Measurements from ENCODE around the gene TXNIP. TPM values are rescaled to one million over a fixed set of nuclear protein-coding genes. Genes with fewer than 3 reads are reported as not detected.

TXNIP gene
- total RNA-seq, 1 donor from 2014 or later: 213 TPM

DNA sequence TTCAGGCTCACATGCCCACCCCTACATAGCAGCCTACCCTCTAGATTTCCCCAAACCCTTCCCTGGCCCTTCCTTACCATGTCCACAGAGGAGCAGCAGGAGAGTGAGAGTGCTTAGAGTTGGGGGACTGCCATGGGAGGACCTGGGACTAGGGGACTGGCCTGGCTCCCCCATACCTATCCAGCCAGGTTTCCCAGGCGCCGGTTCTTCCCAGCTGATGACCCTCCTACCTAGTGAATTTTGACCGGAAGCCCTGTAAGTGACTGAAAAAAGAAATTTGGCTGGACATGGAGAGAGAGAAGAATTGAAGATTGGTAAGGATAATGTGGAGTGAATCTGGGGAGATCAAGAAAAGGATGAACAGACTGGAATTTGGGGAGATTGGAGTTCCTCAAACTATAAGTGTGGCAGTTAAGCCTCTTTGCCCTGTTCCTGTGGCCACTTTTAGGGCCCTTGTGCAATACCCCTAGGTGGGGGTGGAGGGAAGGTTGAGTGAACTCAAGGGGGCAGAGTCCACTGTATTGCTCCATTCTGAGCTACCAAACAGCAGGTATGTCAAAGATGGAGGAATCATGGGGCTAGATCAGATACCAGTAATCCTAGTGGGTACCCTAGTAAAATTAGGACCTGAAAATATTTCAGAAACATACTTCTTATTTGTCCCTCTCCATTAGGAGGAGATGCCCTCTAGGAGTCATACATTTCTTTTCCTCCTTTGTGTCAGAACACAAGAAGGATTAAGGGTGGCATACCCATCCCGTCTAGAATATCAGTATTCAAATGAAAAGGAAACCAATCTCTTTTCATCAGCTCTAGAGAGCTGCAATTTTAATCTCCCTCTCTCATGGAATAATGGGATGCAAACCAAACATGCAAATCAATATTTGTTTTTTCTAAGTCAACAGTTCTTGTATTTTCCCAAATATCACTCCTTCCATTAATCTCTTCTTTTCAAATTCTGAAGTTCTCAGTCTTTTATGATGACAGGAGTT lies 24.0 kb upstream of the TXNIP start:
- TF ChIP-seq EZH2phosphoT487 (IDR thresholded peaks at IDR 0.05): no peak
- no peak for TF ChIP-seq EZH2 (IDR thresholded peaks at IDR 0.05)
- TF ChIP-seq CTCF (IDR thresholded peaks at IDR 0.05): no peak
- H3K27me3 ChIP-seq: peaks cover 66% of the 10 kb centered on the region
- H3K4me3 Mint-ChIP-seq: peak overlapping the region; percentile 42
- H3K9me3 ChIP-seq (ENCODE audit: low read depth): no peaks in the 10 kb centered on the region
- H3K4me3 ChIP-seq: no peak overlapping the region
- peak overlapping the region; percentile 93 for H2AFZ ChIP-seq (replicated peaks)
- no peaks in the 10 kb centered on the region for H3K79me2 ChIP-seq (ENCODE audit: low read depth)
- H3K27ac Mint-ChIP-seq: no peak overlapping the region
- H3K9ac ChIP-seq: no peak overlapping the region
- no peaks in the 10 kb centered on the region for H3K36me3 ChIP-seq
- peaks cover 7% of the 10 kb centered on the region for H3K4me1 ChIP-seq
- no peak for DNase-seq (ENCODE audit: low spot score)
- peak overlapping the region; percentile 76 for H3K4me2 ChIP-seq
- H3K9me3 Mint-ChIP-seq: no peaks in the 10 kb centered on the region
- H3K27me3 Mint-ChIP-seq (ENCODE audit: insufficient read depth, low read depth): peaks cover 24% of the 10 kb centered on the region
- no peaks in the 10 kb centered on the region for H3K36me3 Mint-ChIP-seq
- no peaks in the 10 kb centered on the region for H3K4me1 Mint-ChIP-seq
- no peaks in the 10 kb centered on the region for H3F3A ChIP-seq (ENCODE audit: low read depth)
- H4K20me1 ChIP-seq (ENCODE audit: low read depth): no peaks in the 10 kb centered on the region
- no peak overlapping the region for H3K27ac ChIP-seq

DNA sequence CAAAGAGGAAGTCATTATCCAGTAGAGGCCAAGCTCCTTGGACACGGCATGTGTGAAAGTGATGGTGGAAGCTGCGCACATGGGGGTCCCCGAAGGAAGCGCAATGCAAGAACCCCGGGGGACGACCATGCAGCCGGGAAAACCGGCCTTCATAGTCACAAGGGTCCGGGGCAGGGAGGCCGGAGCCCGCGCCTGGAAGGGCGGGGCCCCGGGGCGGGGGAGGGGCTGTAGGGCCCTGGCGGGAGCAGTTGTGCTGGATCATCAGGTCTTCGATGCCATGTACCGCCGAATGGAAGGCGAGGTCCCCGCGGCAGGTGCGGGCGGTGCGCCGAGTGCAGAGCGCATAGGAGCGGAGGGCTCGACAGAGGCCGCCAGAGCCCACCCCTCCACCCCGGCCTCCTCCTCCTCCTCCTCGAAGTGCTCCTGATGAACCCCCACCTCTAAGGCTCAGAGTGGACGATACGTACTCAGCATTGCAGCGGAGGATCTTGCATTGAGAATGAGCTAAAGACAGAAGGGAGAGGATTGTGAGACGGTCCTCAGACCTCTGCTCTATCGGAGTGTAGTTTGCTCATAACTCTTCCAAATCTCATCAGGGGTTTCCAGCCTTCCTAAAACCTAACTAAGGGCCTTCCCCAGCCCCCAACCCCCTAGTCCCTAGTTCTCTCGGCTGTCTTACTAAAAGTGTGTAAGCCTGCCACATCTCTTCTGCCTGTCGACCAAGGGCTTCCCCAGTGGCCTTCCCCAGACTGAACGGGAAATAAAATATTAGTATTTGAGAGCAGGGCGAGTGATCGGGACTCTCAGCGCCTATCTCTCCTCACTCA lies 23.1 kb upstream of the TXNIP start:
- Histone ChIP-seq H3K4me2 (peak overlapping the region; percentile 76), H4K20me1 (ENCODE audit: low read depth) (no peaks in the 10 kb centered on the region), H2AFZ (replicated peaks) (peak overlapping the region; percentile 93), H3K79me2 (ENCODE audit: low read depth) (no peaks in the 10 kb centered on the region), H3K27me3 (peaks cover 66% of the 10 kb centered on the region), H3K4me3 (peak overlapping the region; percentile 40), H3F3A (ENCODE audit: low read depth) (no peaks in the 10 kb centered on the region), H3K9ac (no peak overlapping the region), H3K4me1 (peaks cover 7% of the 10 kb centered on the region), H3K9me3 (ENCODE audit: low read depth) (no peaks in the 10 kb centered on the region), H3K27ac (no peak overlapping the region), H3K36me3 (no peaks in the 10 kb centered on the region)
- no peaks in the 10 kb centered on the region for H3K36me3 Mint-ChIP-seq
- TF ChIP-seq EZH2phosphoT487 (IDR thresholded peaks at IDR 0.05) (no peak), CTCF (IDR thresholded peaks at IDR 0.05) (no peak), EZH2 (IDR thresholded peaks at IDR 0.05) (no peak)
- no peaks in the 10 kb centered on the region for H3K9me3 Mint-ChIP-seq
- H3K27me3 Mint-ChIP-seq (ENCODE audit: insufficient read depth, low read depth): peaks cover 24% of the 10 kb centered on the region
- no peak overlapping the region for H3K27ac Mint-ChIP-seq
- peak; percentile 57 for DNase-seq (ENCODE audit: low spot score)
- peak overlapping the region; percentile 42 for H3K4me3 Mint-ChIP-seq
- H3K4me1 Mint-ChIP-seq: no peaks in the 10 kb centered on the region

GRCh38 chr1:146016891-146017290 lies 20.5 kb upstream of the TXNIP start:
- Mint-ChIP-seq H3K27ac (no peak overlapping the region), H3K27me3 (ENCODE audit: insufficient read depth, low read depth) (peaks cover 24% of the 10 kb centered on the region), H3K9me3 (no peaks in the 10 kb centered on the region), H3K4me3 (no peak overlapping the region), H3K36me3 (no peaks in the 10 kb centered on the region), H3K4me1 (peaks cover 4% of the 10 kb centered on the region)
- H2AFZ ChIP-seq (replicated peaks): no peak overlapping the region
- no peaks in the 10 kb centered on the region for H3K79me2 ChIP-seq (ENCODE audit: low read depth)
- no peaks in the 10 kb centered on the region for H3K36me3 ChIP-seq
- no peaks in the 10 kb centered on the region for H3K9me3 ChIP-seq (ENCODE audit: low read depth)
- H3K4me3 ChIP-seq: no peak overlapping the region
- no peak overlapping the region for H3K4me2 ChIP-seq
- no peak overlapping the region for H3K27ac ChIP-seq
- no peaks in the 10 kb centered on the region for H4K20me1 ChIP-seq (ENCODE audit: low read depth)
- H3K4me1 ChIP-seq: peaks cover 7% of the 10 kb centered on the region
- no peak for DNase-seq (ENCODE audit: low spot score)
- no peaks in the 10 kb centered on the region for H3F3A ChIP-seq (ENCODE audit: low read depth)
- TF ChIP-seq EZH2 (IDR thresholded peaks at IDR 0.05): no peak
- TF ChIP-seq CTCF (IDR thresholded peaks at IDR 0.05): no peak
- no peak for TF ChIP-seq EZH2phosphoT487 (IDR thresholded peaks at IDR 0.05)
- H3K9ac ChIP-seq: no peak overlapping the region
- peaks cover 62% of the 10 kb centered on the region for H3K27me3 ChIP-seq

Data from neural progenitor cell (in vitro differentiated cells).